A549 (cell line): ENCODE data around the gene C10orf62. TPM values are rescaled to one million over a fixed set of nuclear protein-coding genes. Genes with fewer than 3 reads are reported as not detected.

Experiments used
- ATAC-seq, 2 experiments: fragments of 200-7000 bp in 1 of 2; fragments of >200 bp in 1 of 2; cut with Nextera tagmentation in 1 of 2; cut with Tn5 transposase in 1 of 2; 3 replicates each; pipeline versions ENCODE4 v1.8.0 to v1.9.1; 2018 to 2020; ENCODE audit warnings: mild to moderate bottlenecking in 1 of 2, moderate library complexity in 1 of 2
- CTCF ChIA-PET: fragments of 300-600 bp; sonication (Branson Sonifier 250); formaldehyde crosslinking; extraction: SDS; loops from one replicate; lab custom pipeline; 2021; ENCODE audit warnings: antibody characterized with exemption, inconsistent platforms; lab: Yijun Ruan, JAX
- POLR2A ChIA-PET: fragments of 350-600 bp; formaldehyde crosslinking; extraction: SDS; loops from one replicate; lab custom pipeline; 2021; ENCODE audit warnings: antibody characterized with exemption, inconsistent platforms; lab: Yijun Ruan, JAX
- DNase-seq, 2 experiments: peaks; one replicate each; pipeline versions ENCODE4 v3.0.0 to v3.0.0-alpha.2; 2011 to 2016; ENCODE audit warnings: low read depth in 1 of 2, low spot score in 1 of 2
- FAIRE-seq: peaks from 2 replicates; lab custom pipeline; 2011; peaks lifted over from hg19 to GRCh38; lab: Jason Lieb, UNC
- H3K27ac ChIP-seq, 2 experiments: fragments of >200 bp; sonication (Bioruptor Twin); formaldehyde crosslinking; 3 replicates each; pipeline ENCODE4 v1.5.1; 2016 to 2017
- H3K4me1 ChIP-seq: fragments of >200 bp; sonication (Bioruptor Twin); formaldehyde crosslinking; 3 replicates; pipeline ENCODE4 v1.6.1; 2016
- H3K4me2 ChIP-seq: fragments of >200 bp; sonication (Bioruptor Twin); formaldehyde crosslinking; 3 replicates; pipeline ENCODE4 v1.6.1; 2016
- H3K4me3 ChIP-seq: fragments of >200 bp; sonication (Bioruptor Twin); formaldehyde crosslinking; 3 replicates; pipeline ENCODE4 v1.5.1; 2016
- H3K9me3 ChIP-seq: fragments of >200 bp; sonication (Bioruptor Twin); formaldehyde crosslinking; 3 replicates; pipeline ENCODE4 v1.6.1; 2016
- CBX8 ChIP-seq: fragments of 200-600 bp; sonication (generic); IDR thresholded peaks from 2 replicates; pipeline ENCODE4 v1.6.1; 2016
- CTCF ChIP-seq: fragments of >200 bp; sonication (Bioruptor Twin); formaldehyde crosslinking; IDR thresholded peaks from 3 replicates; pipeline ENCODE4 v1.5.1; 2016
- FOSB ChIP-seq: fragments of 250-450 bp; sonication (Bioruptor Pico); IDR thresholded peaks from 2 replicates; pipeline ENCODE4 v1.5.0; 2020; ENCODE audit warnings: mild to moderate bottlenecking, moderate library complexity
- FOSL2 ChIP-seq, 2 experiments: fragments of 450-650 bp in 1 of 2; fragments of >200 bp in 1 of 2; sonication (Bioruptor Twin) in 1 of 2; formaldehyde crosslinking; IDR thresholded peaks; 2 replicates each; pipeline versions ENCODE4 v1.5.0 to v1.6.1; 2016 to 2020; ENCODE audit warnings: mild to moderate bottlenecking in 1 of 2, moderate library complexity in 1 of 2
- HES2 ChIP-seq: fragments of >200 bp; sonication (Bioruptor Twin); formaldehyde crosslinking; IDR thresholded peaks from 2 replicates; pipeline ENCODE4 v1.6.1; 2016
- HEYL ChIP-seq: fragments of 250-450 bp; sonication (Bioruptor Pico); IDR thresholded peaks from 2 replicates; pipeline ENCODE4 v1.8.0; 2021; ENCODE audit warnings: mild to moderate bottlenecking, moderate library complexity
- HOXB13 ChIP-seq: fragments of 250-450 bp; sonication (Bioruptor Pico); IDR thresholded peaks from 2 replicates; pipeline ENCODE4 v1.5.0; 2020; ENCODE audit warnings: low read depth, mild to moderate bottlenecking, moderate library complexity
- HOXB5 ChIP-seq: fragments of 250-450 bp; sonication (Bioruptor Pico); IDR thresholded peaks from 2 replicates; pipeline ENCODE4 v1.5.0; 2020; ENCODE audit warnings: mild to moderate bottlenecking, moderate library complexity
- JUN ChIP-seq, 2 experiments: fragments of >200 bp; sonication (Bioruptor Twin); formaldehyde crosslinking; IDR thresholded peaks; 2 replicates in 1 of 2; 3 replicates in 1 of 2; pipeline ENCODE4 v1.6.1; 2016 to 2017
- KDM5A ChIP-seq: fragments of 200-600 bp; sonication (generic); IDR thresholded peaks from 2 replicates; pipeline ENCODE4 v1.6.1; 2016; ENCODE audit warnings: antibody characterized with exemption, mild to moderate bottlenecking
- MAFK ChIP-seq: fragments of 450-650 bp; IDR thresholded peaks from 2 replicates; pipeline ENCODE4 v1.6.1; 2014; ENCODE audit not compliant: partially characterized antibody
- MYC ChIP-seq: IDR thresholded peaks from 2 replicates; pipeline ENCODE4 v1.6.1; 2012; ENCODE audit warnings: mild to moderate bottlenecking, inconsistent platforms, low read length, improper control_type of control experiment, borderline replicate concordance
- PBX3 ChIP-seq: IDR thresholded peaks from 2 replicates; pipeline ENCODE4 v1.6.1; 2012
- PHF8 ChIP-seq: fragments of 200-600 bp; sonication (generic); IDR thresholded peaks from 2 replicates; pipeline ENCODE4 v1.6.1; 2016; ENCODE audit warnings: low read depth, mild to moderate bottlenecking, antibody characterized with exemption, moderate library complexity, borderline replicate concordance
- POLR2AphosphoS2 ChIP-seq: conservative IDR thresholded peaks from 2 replicates; pipeline ENCODE4 v1.6.1; 2012; ENCODE audit warnings: low read length, improper control_type of control experiment, inconsistent platforms
- RAD21 ChIP-seq, 2 experiments: fragments of >200 bp in 1 of 2; sonication (Bioruptor Twin) in 1 of 2; formaldehyde crosslinking in 1 of 2; IDR thresholded peaks in 1 of 2; conservative IDR thresholded peaks in 1 of 2; 2 replicates in 1 of 2; 3 replicates in 1 of 2; pipeline ENCODE4 v1.6.1; 2012 to 2018; ENCODE audit warnings: inconsistent platforms in 1 of 2
- TFCP2L1 ChIP-seq: fragments of 250-450 bp; sonication (Bioruptor Pico); IDR thresholded peaks from 2 replicates; pipeline ENCODE4 v1.5.0; 2021; ENCODE audit warnings: mild to moderate bottlenecking
- WGBS: methylation state at CpG from one replicate; pipeline ENCODE4 v1.1.6; 2017; ENCODE audit errors: missing lambda C conversion rate; 5-methylcytosine and 5-hydroxymethylcytosine counted together
- polyA plus RNA-seq, 4 experiments: library from polyadenylated mRNA; depleted of rRNA in 3 of 4; stranded (reverse); fragments of >200 nt; fragmentation: RNase III in 1 of 4; extraction: RNeasy Plus Mini Kit Qiagen cat#74134 plus additional on column Dnase treatment in 1 of 4; gene quantifications; 2 replicates in 3 of 4; 3 replicates in 1 of 4; pipeline ENCODE4 v1.2.3, GENCODE V29; 2011 to 2017
- TF ChIP-seq, protein P1 (sequence below): fragments of 250-450 bp; sonication (Bioruptor Pico); IDR thresholded peaks from 2 replicates; pipeline ENCODE4 v1.5.0; 2021; ENCODE audit warnings: mild to moderate bottlenecking, moderate library complexity, borderline replicate concordance

The C10orf62 gene
- polyA plus RNA-seq, 2 of the 4 experiments (the other 2 are of a cell fraction): not detected

GRCh38 chr10:97566336-97566996 lies 23.1 kb upstream of the C10orf62 start:
- peaks cover 7% of the 10 kb centered on the region for H3K4me1 ChIP-seq
- no peak overlapping the region for H3K4me2 ChIP-seq
- no peak for FAIRE-seq
- ChIA-PET POLR2A (interaction anchor here (0.6 kb wide), 1 partner anchor 54 kb away, joined by 3 read pairs; no protein-coding TSS in a partner anchor), CTCF (interaction anchor here (2.7 to 33.8 kb wide), 3 partner anchors 10 to 33 kb away, joined by 11 to 1048 read pairs (median 131); partner anchors contain the start of genes C10orf62 and HOGA1)
- ATAC-seq: no peak
- H3K9me3 ChIP-seq: no peaks in the 10 kb centered on the region
- no peak for DNase-seq
- no peak overlapping the region for H3K4me3 ChIP-seq
- TF ChIP-seq FOSB (CRISPR knock-in tag): no peak
- TF ChIP-seq CTCF: no peak
- TF ChIP-seq, protein P1, sequence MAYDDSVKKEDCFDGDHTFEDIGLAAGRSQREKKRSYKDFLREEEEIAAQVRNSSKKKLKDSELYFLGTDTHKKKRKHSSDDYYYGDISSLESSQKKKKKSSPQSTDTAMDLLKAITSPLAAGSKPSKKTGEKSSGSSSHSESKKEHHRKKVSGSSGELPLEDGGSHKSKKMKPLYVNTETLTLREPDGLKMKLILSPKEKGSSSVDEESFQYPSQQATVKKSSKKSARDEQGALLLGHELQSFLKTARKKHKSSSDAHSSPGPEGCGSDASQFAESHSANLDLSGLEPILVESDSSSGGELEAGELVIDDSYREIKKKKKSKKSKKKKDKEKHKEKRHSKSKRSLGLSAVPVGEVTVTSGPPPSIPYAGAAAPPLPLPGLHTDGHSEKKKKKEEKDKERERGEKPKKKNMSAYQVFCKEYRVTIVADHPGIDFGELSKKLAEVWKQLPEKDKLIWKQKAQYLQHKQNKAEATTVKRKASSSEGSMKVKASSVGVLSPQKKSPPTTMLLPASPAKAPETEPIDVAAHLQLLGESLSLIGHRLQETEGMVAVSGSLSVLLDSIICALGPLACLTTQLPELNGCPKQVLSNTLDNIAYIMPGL (CRISPR knock-in tag): no peak
- TF ChIP-seq RAD21 (conservative IDR thresholded peaks at IDR 0.05 in 1 of 2, IDR thresholded peaks at IDR 0.05 in 1 of 2): no peak
- TF ChIP-seq CBX8: no peak
- no peak for TF ChIP-seq TFCP2L1 (CRISPR knock-in tag)
- no peak for TF ChIP-seq KDM5A
- no peak for TF ChIP-seq HOXB5 (CRISPR knock-in tag)
- TF ChIP-seq MYC: no peak
- TF ChIP-seq FOSL2 (IDR thresholded peaks at IDR 0.05): no peak
- no peak for TF ChIP-seq FOSL2 (CRISPR knock-in tag; IDR thresholded peaks at IDR 0.05)
- TF ChIP-seq HOXB13 (CRISPR knock-in tag): no peak
- no peak for TF ChIP-seq MAFK
- TF ChIP-seq PBX3: no peak
- no peak for TF ChIP-seq PHF8
- TF ChIP-seq POLR2AphosphoS2: no peak
- no peak for TF ChIP-seq HES2
- TF ChIP-seq JUN (IDR thresholded peaks at IDR 0.05): no peak
- no peak overlapping the region for H3K27ac ChIP-seq
- WGBS: 93% methylated on average over 2 of the region's 2 CpGs

GRCh38 chr10:97567891-97568290 lies 21.6 kb upstream of the C10orf62 start:
- FAIRE-seq: no peak
- WGBS: 93% methylated on average over 14 of the region's 15 CpGs
- POLR2A ChIA-PET: no interaction called here

More at GRCh38 chr10:97567891-97568290, 21.6 kb upstream of the C10orf62 start:
- TF ChIP-seq HEYL: no peak
- TF ChIP-seq PHF8: no peak
- CTCF ChIA-PET: interaction anchor here (1.0 to 33.8 kb wide), 3 partner anchors 11 to 100 kb away, joined by 3 to 1048 read pairs (median 131); partner anchors contain the start of genes C10orf62 and HOGA1
- H3K9me3 ChIP-seq: no peaks in the 10 kb centered on the region
- no peak overlapping the region for H3K4me2 ChIP-seq
- ATAC-seq: no peak
- no peak overlapping the region for H3K4me3 ChIP-seq
- no peak for DNase-seq
- peaks cover 21% of the 10 kb centered on the region for H3K4me1 ChIP-seq
- no peak overlapping the region for H3K27ac ChIP-seq
